Measurements from ENCODE around the gene AQP1.

AQP1 gene

DNA sequence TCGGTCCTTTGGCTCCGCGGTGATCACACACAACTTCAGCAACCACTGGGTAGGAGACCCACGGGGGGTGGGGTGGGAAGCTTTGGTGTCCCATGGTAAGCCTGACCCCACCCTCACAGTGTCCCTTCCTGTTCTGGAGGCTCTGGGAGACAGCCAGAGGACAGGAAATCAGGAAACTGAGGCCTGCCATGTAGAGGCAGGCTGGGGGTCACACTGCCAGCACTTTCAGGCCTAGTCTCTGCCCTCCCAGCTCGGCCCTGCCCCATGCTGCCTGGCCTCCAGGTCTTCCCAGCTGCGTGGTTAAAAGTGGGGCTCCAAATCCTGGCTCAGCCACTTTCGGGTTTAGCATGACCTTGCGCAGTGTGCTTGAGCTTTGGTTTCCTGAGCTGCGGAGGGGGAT is 10.9 kb downstream of the AQP1 start:
- no peak for TF ChIP-seq CREB1 (IDR thresholded peaks at IDR 0.05; ENCODE audit: low read depth)
- TF ChIP-seq RAD21 (IDR thresholded peaks at IDR 0.05; ENCODE audit: low read depth) = no peak
- TF ChIP-seq, protein P1, sequence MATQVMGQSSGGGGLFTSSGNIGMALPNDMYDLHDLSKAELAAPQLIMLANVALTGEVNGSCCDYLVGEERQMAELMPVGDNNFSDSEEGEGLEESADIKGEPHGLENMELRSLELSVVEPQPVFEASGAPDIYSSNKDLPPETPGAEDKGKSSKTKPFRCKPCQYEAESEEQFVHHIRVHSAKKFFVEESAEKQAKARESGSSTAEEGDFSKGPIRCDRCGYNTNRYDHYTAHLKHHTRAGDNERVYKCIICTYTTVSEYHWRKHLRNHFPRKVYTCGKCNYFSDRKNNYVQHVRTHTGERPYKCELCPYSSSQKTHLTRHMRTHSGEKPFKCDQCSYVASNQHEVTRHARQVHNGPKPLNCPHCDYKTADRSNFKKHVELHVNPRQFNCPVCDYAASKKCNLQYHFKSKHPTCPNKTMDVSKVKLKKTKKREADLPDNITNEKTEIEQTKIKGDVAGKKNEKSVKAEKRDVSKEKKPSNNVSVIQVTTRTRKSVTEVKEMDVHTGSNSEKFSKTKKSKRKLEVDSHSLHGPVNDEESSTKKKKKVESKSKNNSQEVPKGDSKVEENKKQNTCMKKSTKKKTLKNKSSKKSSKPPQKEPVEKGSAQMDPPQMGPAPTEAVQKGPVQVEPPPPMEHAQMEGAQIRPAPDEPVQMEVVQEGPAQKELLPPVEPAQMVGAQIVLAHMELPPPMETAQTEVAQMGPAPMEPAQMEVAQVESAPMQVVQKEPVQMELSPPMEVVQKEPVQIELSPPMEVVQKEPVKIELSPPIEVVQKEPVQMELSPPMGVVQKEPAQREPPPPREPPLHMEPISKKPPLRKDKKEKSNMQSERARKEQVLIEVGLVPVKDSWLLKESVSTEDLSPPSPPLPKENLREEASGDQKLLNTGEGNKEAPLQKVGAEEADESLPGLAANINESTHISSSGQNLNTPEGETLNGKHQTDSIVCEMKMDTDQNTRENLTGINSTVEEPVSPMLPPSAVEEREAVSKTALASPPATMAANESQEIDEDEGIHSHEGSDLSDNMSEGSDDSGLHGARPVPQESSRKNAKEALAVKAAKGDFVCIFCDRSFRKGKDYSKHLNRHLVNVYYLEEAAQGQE (IDR thresholded peaks at IDR 0.05; ENCODE audit: low read depth) = no peak
- TF ChIP-seq YY1 (IDR thresholded peaks at IDR 0.05; ENCODE audit: low read depth) = no peak
- TF ChIP-seq TCF12 (IDR thresholded peaks at IDR 0.05; ENCODE audit: low read depth) = no peak
- no peak for TF ChIP-seq FOXM1 (IDR thresholded peaks at IDR 0.05; ENCODE audit: borderline replicate concordance, low read depth)
- TF ChIP-seq EGR1 (IDR thresholded peaks at IDR 0.05) = no peak
- no peak for TF ChIP-seq TAF1 (IDR thresholded peaks at IDR 0.05; ENCODE audit: low read depth)
- no peak for TF ChIP-seq ZBTB7A (IDR thresholded peaks at IDR 0.05; ENCODE audit: low read depth)
- TF ChIP-seq, protein P2, sequence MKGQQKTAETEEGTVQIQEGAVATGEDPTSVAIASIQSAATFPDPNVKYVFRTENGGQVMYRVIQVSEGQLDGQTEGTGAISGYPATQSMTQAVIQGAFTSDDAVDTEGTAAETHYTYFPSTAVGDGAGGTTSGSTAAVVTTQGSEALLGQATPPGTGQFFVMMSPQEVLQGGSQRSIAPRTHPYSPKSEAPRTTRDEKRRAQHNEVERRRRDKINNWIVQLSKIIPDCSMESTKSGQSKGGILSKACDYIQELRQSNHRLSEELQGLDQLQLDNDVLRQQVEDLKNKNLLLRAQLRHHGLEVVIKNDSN (IDR thresholded peaks at IDR 0.05) = no peak
- no peak for TF ChIP-seq EP300 (IDR thresholded peaks at IDR 0.05; ENCODE audit: borderline replicate concordance)
- TF ChIP-seq, protein P3, sequence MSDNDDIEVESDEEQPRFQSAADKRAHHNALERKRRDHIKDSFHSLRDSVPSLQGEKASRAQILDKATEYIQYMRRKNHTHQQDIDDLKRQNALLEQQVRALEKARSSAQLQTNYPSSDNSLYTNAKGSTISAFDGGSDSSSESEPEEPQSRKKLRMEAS (IDR thresholded peaks at IDR 0.05) = no peak
- TF ChIP-seq NFIC (IDR thresholded peaks at IDR 0.05) = no peak
- TF ChIP-seq CEBPB (IDR thresholded peaks at IDR 0.05) = no peak
- TF ChIP-seq TEAD4 (IDR thresholded peaks at IDR 0.05) = no peak

DNA sequence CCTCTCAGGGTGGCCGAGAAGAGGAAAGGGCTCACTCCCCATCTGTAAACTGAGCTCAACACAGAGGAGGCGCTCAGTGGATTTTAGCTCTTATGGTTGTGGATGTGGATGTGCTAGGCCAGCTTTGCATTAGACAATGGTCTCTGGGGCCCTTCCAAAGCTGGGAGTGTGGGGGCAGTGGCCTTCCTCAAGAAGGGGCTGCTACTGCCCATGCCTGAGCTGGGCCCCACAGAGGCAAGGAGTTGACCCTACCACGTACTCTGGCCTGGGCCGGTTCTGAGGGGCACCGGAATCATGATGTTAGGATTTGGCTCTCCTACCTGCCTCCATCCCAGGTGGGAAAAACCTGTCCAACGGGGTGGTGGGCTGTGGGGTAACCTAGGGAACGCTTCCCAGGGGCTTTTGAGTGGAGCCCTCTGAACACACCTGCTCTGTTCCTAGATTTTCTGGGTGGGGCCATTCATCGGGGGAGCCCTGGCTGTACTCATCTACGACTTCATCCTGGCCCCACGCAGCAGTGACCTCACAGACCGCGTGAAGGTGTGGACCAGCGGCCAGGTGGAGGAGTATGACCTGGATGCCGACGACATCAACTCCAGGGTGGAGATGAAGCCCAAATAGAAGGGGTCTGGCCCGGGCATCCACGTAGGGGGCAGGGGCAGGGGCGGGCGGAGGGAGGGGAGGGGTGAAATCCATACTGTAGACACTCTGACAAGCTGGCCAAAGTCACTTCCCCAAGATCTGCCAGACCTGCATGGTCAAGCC is 11.5 kb downstream of the AQP1 start:
- TF ChIP-seq FOXM1 (IDR thresholded peaks at IDR 0.05; ENCODE audit: borderline replicate concordance, low read depth) (no peak), CREB1 (IDR thresholded peaks at IDR 0.05; ENCODE audit: low read depth) (no peak), EGR1 (IDR thresholded peaks at IDR 0.05) (no peak), ZBTB7A (IDR thresholded peaks at IDR 0.05; ENCODE audit: low read depth) (no peak), CEBPB (IDR thresholded peaks at IDR 0.05) (no peak), EP300 (IDR thresholded peaks at IDR 0.05; ENCODE audit: borderline replicate concordance) (no peak), NFIC (IDR thresholded peaks at IDR 0.05) (no peak)
- TF ChIP-seq, protein P1 (IDR thresholded peaks at IDR 0.05; ENCODE audit: low read depth) = no peak
- TF ChIP-seq, protein P3 (IDR thresholded peaks at IDR 0.05) = no peak

DNA sequence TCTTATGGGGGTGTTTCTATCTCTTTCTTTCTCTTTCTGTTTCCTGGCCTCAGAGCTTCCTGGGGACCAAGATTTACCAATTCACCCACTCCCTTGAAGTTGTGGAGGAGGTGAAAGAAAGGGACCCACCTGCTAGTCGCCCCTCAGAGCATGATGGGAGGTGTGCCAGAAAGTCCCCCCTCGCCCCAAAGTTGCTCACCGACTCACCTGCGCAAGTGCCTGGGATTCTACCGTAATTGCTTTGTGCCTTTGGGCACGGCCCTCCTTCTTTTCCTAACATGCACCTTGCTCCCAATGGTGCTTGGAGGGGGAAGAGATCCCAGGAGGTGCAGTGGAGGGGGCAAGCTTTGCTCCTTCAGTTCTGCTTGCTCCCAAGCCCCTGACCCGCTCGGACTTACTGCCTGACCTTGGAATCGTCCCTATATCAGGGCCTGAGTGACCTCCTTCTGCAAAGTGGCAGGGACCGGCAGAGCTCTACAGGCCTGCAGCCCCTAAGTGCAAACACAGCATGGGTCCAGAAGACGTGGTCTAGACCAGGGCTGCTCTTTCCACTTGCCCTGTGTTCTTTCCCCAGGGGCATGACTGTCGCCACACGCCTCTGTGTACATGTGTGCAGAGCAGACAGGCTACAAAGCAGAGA is 12.2 kb downstream of the AQP1 start:
- TF ChIP-seq ZBTB7A (IDR thresholded peaks at IDR 0.05; ENCODE audit: low read depth) (no peak), EGR1 (IDR thresholded peaks at IDR 0.05) (no peak), NFIC (IDR thresholded peaks at IDR 0.05) (no peak), EP300 (IDR thresholded peaks at IDR 0.05; ENCODE audit: borderline replicate concordance) (no peak), TCF12 (IDR thresholded peaks at IDR 0.05; ENCODE audit: low read depth) (no peak), CEBPB (IDR thresholded peaks at IDR 0.05) (no peak), CREB1 (IDR thresholded peaks at IDR 0.05; ENCODE audit: low read depth) (no peak), TAF1 (IDR thresholded peaks at IDR 0.05; ENCODE audit: low read depth) (no peak)
- TF ChIP-seq, protein P3 (IDR thresholded peaks at IDR 0.05) = no peak
- TF ChIP-seq, protein P2 (IDR thresholded peaks at IDR 0.05) = no peak

DNA sequence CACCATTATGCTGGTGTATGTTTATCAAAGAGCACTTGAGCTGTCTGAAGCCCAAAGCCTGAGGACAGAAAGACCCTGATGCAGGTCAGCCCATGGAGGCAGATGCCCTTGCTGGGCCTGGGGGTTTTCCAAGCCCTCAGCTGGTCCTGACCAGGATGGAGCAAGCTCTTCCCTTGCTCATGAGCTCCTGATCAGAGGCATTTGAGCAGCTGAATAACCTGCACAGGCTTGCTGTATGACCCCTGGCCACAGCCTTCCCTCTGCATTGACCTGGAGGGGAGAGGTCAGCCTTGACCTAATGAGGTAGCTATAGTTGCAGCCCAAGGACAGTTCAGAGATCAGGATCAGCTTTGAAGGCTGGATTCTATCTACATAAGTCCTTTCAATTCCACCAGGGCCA is 13.0 kb downstream of the AQP1 start:
- TF ChIP-seq NFIC (IDR thresholded peaks at IDR 0.05) (no peak), YY1 (IDR thresholded peaks at IDR 0.05; ENCODE audit: low read depth) (no peak), ZBTB7A (IDR thresholded peaks at IDR 0.05; ENCODE audit: low read depth) (no peak), EP300 (IDR thresholded peaks at IDR 0.05; ENCODE audit: borderline replicate concordance) (no peak), FOXM1 (IDR thresholded peaks at IDR 0.05; ENCODE audit: borderline replicate concordance, low read depth) (no peak)

DNA sequence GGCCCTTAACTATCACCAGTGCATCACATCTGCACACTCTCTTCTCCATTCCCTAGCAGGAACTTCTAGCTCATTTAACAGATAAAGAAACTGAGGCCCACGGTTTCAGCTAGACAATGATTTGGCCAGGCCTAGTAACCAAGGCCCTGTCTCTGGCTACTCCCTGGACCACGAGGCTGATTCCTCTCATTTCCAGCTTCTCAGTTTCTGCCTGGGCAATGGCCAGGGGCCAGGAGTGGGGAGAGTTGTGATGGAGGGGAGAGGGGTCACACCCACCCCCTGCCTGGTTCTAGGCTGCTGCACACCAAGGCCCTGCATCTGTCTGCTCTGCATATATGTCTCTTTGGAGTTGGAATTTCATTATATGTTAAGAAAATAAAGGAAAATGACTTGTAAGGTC is 13.5 kb downstream of the AQP1 start:
- TF ChIP-seq CREB1 (IDR thresholded peaks at IDR 0.05; ENCODE audit: low read depth) = no peak
- no peak for TF ChIP-seq RAD21 (IDR thresholded peaks at IDR 0.05; ENCODE audit: low read depth)
- no peak for TF ChIP-seq TAF1 (IDR thresholded peaks at IDR 0.05; ENCODE audit: low read depth)
- no peak for TF ChIP-seq NFIC (IDR thresholded peaks at IDR 0.05)
- TF ChIP-seq EGR1 (IDR thresholded peaks at IDR 0.05) = no peak
- TF ChIP-seq, protein P1 (IDR thresholded peaks at IDR 0.05; ENCODE audit: low read depth) = no peak
- no peak for TF ChIP-seq CEBPB (IDR thresholded peaks at IDR 0.05)
